AG08396 (cell line): ENCODE measurements around the gene L3MBTL2.

Experiments used
- DNase-seq: peaks from one replicate; pipeline ENCODE4 v3.0.0; 2012; ENCODE audit warnings: low spot score, mixed read lengths

L3MBTL2 gene

GRCh38 chr22:41273128-41273527 lies 68.0 kb downstream of the L3MBTL2 start:
- no peak for DNase-seq

GRCh38 chr22:41274856-41275255 lies 69.7 kb downstream of the L3MBTL2 start:
- DNase-seq, result no peak

GRCh38 chr22:41280065-41280464 lies 75.0 kb downstream of the L3MBTL2 start:
- no peak for DNase-seq

- no peak for DNase-seq
Observed at GRCh38 chr22:41280854-41281253, 75.7 kb downstream of the L3MBTL2 start.
